ENCODE data around the gene CTIF.

Gene CTIF

DNA sequence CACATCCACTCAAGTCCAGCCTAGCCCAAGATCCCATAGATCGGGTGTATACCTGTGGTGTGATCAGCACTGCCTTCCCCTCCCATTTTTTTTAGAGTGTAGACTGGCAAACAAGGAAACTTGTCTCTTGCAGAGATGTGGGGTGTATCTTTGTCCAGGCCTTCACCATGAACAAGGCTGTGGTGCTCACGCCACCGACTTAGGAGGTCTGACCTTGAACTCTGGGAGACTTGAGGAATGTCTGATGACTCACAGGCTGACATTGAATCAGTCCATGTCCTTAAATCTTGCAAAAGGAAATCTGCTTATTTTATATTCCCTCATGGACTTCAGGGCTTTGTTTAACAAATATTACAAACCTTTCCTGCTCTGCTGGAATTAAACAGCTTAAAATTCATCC, 4.5 kb upstream of the CTIF start:
- no peak for DNase-seq

DNA sequence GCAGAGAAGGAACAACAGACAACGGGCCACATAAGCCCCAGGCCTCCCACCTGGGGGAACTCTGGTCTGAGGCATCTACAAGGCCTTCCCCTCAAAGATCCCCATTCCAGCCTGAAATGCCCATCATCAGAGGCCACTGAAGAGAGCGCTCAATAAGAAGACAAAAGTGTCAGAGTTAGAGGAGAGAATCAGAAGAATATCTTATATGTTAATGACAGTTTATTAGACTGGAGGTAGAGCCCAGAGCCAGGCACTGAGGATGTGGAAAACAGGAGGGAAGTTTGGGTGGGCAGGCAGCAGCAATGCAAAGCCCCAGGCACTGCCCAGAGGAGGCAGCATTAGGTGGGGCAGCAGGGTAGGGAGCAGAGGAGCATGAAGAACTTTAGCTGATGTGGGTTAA, 2.9 kb upstream of the CTIF start:
- no peak for DNase-seq

- DNase-seq: no peak
Measured at GRCh38 chr18:48536516-48536915, 2.3 kb upstream of the CTIF start.

DNA sequence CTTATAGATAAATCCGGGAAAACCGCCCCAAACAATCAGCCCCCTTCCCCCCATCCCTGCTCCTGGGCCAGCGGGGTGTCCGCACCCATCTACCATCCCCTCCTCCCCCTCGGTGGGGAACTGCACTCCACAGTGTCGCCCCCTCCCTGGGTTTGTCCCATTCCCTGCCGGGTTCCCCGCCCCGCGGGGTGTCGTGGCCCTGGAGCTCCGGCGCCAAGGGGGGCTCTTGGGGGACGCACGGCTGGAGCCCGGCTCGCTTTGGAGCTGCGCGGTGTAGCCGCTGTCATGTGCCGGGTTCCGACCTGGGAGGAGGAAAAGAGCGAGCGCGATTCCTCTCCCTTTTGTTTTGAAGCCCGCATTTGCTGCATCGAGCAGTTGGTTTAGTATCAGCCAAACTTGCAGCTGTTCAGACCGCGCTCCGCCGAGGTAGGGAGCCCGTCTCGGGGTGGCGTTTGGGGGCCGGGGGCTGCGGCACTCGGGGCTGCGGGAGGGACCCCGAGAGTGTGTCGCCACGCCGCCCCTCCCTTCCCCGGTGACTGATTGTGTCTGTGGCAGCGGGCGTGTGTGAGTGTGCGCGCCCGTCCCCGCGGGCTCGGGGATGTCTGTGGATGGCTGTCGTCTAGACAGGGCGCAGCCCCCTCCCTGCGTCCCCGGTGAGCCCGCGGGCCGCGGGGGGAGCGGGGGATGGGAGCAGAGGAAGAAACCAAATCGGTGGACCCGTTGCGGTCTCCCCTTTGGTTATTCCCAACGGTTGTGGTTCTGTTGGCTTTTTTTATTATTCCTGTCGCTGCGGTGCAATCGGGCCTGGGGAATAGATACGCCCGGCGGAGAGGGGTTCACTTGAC, 797 bp downstream of the CTIF start:
- peak; percentile 57 for DNase-seq

- DNase-seq: peak; percentile 36
Measured at GRCh38 chr18:48540251-48541025, 1.6 kb downstream of the CTIF start.

- peak; percentile 27 for DNase-seq
Measured at GRCh38 chr18:48541026-48541746, 2.4 kb downstream of the CTIF start.

DNA sequence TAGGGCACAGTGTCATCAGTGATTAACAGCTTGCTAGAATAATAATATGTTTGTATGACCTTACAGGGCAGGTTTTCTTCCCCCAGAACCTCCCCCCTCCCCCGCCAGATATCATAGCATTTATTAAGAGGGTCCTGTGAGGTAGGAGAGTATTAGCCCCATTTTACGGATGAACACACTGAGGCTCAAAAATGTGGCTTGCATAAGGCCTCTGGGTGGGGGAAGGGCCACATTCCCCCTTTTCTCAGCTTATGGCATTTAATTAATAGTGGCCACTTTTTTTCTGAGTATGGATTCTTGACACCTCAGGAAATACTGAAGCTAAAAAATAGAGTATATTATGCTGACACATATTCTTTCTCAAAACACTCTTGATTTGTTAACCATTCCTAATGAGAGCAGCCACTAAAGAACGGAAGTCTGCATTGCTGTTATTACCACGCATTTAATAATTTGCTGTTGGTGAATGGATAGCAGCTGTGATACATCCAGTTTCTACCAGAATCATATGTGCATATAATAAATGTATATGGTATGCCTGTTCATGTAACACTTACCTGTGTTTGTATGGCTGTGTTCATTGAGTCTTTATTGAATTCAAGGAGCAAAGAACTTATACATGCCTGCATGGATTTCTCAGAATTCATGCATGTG, 3.0 kb downstream of the CTIF start:
- DNase-seq: no peak

DNA sequence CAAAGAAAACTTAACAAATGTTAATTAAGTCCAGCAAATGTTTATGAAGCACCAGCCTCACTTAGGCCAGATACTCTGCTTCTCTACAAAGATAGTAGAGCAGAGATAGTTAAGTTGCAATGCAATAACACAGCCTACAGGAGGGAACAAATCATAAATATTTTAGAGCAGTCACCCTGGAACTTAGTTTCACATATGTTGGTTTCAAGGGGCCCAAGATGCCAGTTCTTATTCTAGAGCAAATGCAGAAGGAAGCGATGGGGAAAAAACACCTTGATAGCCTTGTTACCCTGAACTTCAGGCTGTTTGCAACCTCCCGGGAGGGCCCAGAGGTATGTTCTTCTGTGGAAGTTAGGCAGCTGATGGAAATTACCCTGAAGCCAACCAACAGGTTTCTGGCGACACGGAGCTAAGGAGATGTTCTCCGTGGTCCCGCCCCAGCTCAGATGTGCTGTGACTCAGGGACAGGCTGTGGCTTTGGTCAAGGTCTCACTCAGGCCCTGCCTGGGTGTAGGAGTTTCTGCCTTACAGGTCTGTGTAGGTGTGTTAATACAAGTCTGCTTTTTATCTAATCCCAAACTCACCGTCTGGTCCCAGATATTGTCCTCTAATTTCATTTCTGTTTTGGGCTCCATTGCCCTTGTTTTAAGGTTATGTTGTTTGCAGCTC, 3.8 kb downstream of the CTIF start:
- no peak for DNase-seq

DNA sequence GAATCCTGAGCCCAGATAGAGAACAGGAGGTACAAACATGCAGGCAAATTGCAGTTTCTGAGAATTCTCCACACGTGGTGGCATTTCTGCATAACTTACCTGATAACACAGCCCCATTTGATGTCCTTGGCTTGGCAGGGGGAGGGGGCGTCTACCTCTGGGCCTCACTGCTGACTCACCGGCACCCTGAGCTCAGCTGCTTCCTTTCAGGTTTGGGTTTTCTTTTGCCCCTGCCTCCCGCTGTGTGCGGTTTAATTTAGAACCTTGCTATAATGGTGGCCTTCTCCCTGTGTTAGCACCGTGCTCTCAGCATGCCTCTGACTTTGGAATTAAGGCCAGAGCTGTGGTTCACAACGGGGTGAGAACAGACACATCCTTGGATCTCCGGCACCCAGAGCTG, 4.4 kb downstream of the CTIF start:
- DNase-seq: no peak

DNA sequence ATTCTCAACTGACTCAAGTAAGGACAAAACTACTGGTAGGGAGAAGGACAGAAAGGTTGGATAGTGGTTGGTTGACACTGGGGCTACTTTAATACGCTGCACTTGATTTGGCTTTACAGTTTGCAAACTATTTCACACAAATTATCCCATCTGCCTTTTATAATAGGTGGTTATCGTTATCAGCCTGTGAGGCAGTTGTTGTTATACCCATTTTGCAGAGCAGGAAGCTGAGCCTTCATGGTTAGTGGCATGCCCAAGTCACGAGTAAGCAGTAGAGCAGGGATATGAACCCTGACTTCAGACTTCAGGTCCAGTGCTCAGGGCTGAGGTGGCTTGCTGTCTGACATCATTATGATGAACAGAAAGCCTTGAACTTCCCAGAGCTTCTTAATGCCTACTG, 5.3 kb downstream of the CTIF start:
- no peak for DNase-seq

- no peak for DNase-seq
Measured at GRCh38 chr18:48544661-48545415, 6.0 kb downstream of the CTIF start.

GRCh38 chr18:48545757-48546321, 7.0 kb downstream of the CTIF start:
- peak; percentile 65 for DNase-seq

GRCh38 chr18:48546396-48546795, 7.6 kb downstream of the CTIF start:
- no peak for DNase-seq

GRCh38 chr18:48547531-48547981, 8.7 kb downstream of the CTIF start:
- DNase-seq: no peak

DNA sequence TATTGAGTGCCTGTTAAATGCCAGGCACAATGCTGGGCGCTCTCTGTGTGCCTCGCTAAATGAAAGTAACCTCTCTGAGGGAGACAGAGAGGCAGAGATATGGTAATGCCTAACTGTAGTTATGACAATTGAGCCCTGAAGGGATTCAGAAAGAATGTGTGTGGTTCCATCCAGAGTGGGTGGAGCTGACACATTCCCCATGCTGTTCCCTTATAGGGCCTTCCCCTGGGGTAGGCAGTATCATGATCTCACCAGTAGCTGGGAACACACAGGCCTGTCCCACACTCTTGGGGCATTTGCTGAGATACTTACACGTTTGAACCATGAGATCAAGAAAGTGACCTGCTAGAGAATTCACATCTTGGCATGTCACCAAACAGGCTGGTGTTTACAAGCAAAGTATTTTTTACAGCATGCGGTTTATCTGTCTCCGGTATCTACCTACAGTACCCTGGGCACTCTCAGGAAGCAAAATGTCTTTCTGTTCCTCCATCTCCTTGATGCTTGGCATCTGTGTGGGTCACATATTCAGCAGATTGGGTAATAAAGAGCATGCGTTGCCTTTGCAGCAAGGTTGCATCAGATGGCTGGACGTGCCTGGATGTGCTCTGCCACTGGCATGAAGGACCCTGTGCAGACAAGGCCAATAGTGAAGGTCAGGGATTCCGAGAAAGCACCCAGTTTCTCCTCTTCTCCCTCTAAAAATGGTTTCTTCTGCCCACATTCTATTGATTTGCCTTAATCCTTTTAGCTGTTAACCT, 9.4 kb downstream of the CTIF start:
- DNase-seq: no peak

GRCh38 chr18:48548921-48549320, 10.1 kb downstream of the CTIF start:
- no peak for DNase-seq

- no peak for DNase-seq
Measured at GRCh38 chr18:48550101-48550729, 11.4 kb downstream of the CTIF start.

GRCh38 chr18:48551100-48551499, 12.3 kb downstream of the CTIF start:
- no peak for DNase-seq

DNA sequence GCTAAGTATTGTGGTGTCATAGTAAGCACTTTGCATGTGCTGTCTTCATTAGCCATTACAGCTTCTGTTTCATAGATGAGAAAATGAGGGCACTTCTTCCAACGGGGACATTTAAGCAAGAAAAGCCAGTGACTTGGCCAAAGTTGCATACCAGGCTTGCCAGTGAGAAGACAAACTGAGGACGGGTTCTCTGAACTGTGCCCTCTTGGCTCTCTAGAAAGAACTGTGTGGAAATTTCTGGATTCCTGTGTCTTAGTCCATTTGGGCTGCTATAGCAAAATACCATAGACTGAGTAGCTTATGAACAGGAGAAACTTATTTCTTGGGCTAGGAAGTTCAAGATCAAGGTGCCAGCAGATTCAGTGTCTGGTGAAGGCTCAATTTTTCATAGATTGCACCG, 13.3 kb downstream of the CTIF start:
- no peak for DNase-seq

DNA sequence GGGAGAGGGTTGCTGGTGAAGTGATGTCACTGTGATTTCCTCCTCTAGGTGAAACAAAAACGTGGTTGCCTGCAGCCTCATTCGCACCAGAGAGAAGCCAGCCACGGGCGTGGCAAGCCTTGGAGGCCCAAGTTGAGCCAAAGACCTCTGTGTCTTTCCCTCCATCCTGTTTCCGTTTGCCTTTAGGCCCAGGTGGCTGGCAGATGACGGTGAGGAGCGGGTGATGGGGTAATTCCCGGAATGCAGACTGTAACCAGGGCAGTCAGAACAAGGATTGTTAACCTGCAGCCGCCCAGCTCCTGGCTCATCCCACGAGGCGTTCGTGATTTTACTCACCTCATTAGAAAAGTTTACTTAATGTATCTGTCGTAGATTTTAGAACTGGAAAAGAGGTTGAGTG, 14.4 kb downstream of the CTIF start:
- no peak for DNase-seq

Measured in NCI-H2171 treated with DMSO at 0.1 percent for 48 hours (cell line).